BLaER1 (cell line): ENCODE results near the gene FAM53A.
"Not testable (repeated sequence)": the region's sequence is repeated elsewhere in the genome, so short reads cannot be mapped to it uniquely, and the experiment has no call there.

Experiments
- H3K27ac ChIP-seq: shearing (Covaris generic); formaldehyde crosslinking; 2 replicates; pipeline ENCODE4 v1.8.1; 2022
- H3K27me3 ChIP-seq: shearing (Covaris generic); formaldehyde crosslinking; 2 replicates; pipeline ENCODE4 v1.8.1; 2022
- H3K36me3 ChIP-seq: shearing (Covaris generic); formaldehyde crosslinking; 2 replicates; pipeline ENCODE4 v1.8.1; 2022
- H3K4me1 ChIP-seq: shearing (Covaris generic); formaldehyde crosslinking; 2 replicates; pipeline ENCODE4 v1.8.1; 2022
- H3K4me2 ChIP-seq: shearing (Covaris generic); formaldehyde crosslinking; 2 replicates; pipeline ENCODE4 v1.8.1; 2022
- H3K4me3 ChIP-seq: shearing (Covaris generic); formaldehyde crosslinking; 2 replicates; pipeline ENCODE4 v1.8.1; 2022
- H3K9ac ChIP-seq: shearing (Covaris generic); formaldehyde crosslinking; 2 replicates; pipeline ENCODE4 v1.8.1; 2022
- H3K9me3 ChIP-seq: shearing (Covaris generic); formaldehyde crosslinking; 2 replicates; pipeline ENCODE4 v1.8.1; 2022
- H4K20me1 ChIP-seq: shearing (Covaris generic); formaldehyde crosslinking; 2 replicates; pipeline ENCODE4 v1.8.1; 2022
- Cebpa-rat ChIP-seq: shearing (Covaris generic); IDR thresholded peaks from 2 replicates; pipeline ENCODE4 v1.8.1; 2022

FAM53A gene

DNA sequence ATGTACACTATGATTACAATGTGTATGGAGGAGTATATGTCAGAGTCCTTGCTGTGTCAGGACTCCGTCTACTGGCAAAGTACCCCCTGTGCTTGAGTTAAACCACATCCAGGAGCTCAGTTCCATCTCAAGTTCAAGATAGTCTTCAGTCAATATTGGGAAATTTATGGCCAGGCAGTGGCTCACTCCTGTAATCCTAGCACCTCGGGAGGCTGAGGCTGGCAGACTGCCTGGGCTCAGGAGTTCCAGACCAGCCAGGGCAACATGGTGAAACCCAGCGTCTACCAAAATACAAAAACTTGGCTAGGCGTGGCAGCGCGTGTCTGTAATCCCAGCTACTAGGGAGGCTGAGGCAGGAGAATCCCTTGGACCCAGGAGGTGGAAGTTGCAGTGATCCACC lies 22.2 kb upstream of the FAM53A start:
- Histone ChIP-seq H3K9ac (no peak overlapping the region), H3K36me3 (peaks cover 86% of the 10 kb centered on the region), H3K4me1 (peaks cover 43% of the 10 kb centered on the region), H3K4me2 (no peak overlapping the region), H4K20me1 (peaks cover 99% of the 10 kb centered on the region), H3K9me3 (no peaks in the 10 kb centered on the region), H3K4me3 (no peak overlapping the region), H3K27me3 (no peaks in the 10 kb centered on the region), H3K27ac (no peak overlapping the region)
- no peak for TF ChIP-seq Cebpa-rat

DNA sequence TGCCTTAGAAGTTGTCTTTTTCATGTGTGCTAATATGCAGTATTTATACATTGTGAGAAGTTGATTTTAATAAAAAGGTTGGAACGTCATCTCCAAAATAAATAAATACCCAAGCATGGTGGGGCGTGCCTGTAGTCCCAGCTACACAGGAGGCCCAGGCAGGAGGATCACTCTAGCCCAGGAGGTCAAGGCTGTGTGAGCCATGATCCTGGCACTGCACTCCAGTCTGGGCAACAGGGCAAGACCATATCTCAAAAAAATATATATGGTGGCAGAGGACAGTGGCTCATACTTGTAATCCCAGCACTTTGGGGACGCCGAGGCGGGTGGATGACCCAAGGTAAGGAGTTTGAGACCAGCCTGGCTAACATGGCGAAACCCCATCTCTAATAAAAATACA lies 21.6 kb upstream of the FAM53A start:
- H3K4me1 ChIP-seq: peaks cover 39% of the 10 kb centered on the region
- H4K20me1 ChIP-seq: peaks cover 99% of the 10 kb centered on the region
- H3K36me3 ChIP-seq: peaks cover 93% of the 10 kb centered on the region
- no peak overlapping the region for H3K27ac ChIP-seq
- no peak for TF ChIP-seq Cebpa-rat
- no peak overlapping the region for H3K9ac ChIP-seq
- H3K27me3 ChIP-seq: no peaks in the 10 kb centered on the region
- H3K4me2 ChIP-seq: no peak overlapping the region
- H3K9me3 ChIP-seq: no peaks in the 10 kb centered on the region
- H3K4me3 ChIP-seq: no peak overlapping the region

GRCh38 chr4:1703867-1704266 lies 19.8 kb upstream of the FAM53A start:
- Histone ChIP-seq H3K4me1 (peaks cover 21% of the 10 kb centered on the region), H3K9me3 (no peaks in the 10 kb centered on the region), H3K27ac (no peak overlapping the region), H3K36me3 (peaks cover 93% of the 10 kb centered on the region), H3K4me3 (no peak overlapping the region), H4K20me1 (peaks cover 98% of the 10 kb centered on the region), H3K9ac (no peak overlapping the region), H3K4me2 (no peak overlapping the region), H3K27me3 (no peaks in the 10 kb centered on the region)
- TF ChIP-seq Cebpa-rat: no peak

DNA sequence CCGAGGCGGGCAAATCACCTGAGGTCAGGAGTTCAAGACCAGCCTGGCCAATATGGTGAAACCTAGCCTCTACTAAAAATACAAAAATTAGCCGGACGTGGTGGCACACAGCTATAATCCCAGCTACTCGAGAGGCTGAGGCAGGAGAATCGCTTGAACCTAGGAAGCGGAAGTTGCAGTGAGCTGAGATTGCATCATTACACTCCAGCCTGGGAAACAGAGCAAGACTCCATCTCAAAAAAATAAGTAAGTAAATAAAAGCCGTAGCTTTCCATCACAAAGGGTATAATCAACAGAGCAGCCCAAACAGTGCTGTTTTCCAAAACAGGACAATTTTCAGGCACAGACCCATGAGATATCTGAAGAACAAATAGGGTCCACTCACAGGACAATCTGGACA lies 17.6 kb upstream of the FAM53A start:
- not testable (repeated sequence) for H3K27me3 ChIP-seq, H3K9me3 ChIP-seq, H3K9ac ChIP-seq, H3K27ac ChIP-seq, H3K4me3 ChIP-seq, H3K4me2 ChIP-seq
- Histone ChIP-seq H3K4me1 (peaks cover 15% of the 10 kb centered on the region; the same call in 1 of the 2 replicates), H3K36me3 (peaks cover 100% of the 10 kb centered on the region), H4K20me1 (peaks cover 96% of the 10 kb centered on the region)

- Histone ChIP-seq H3K9ac (no peak overlapping the region), H3K27me3 (no peaks in the 10 kb centered on the region), H3K4me3 (no peak overlapping the region), H3K36me3 (peaks cover 100% of the 10 kb centered on the region), H3K27ac (no peak overlapping the region), H3K9me3 (no peaks in the 10 kb centered on the region), H3K4me2 (peak overlapping the region; percentile 2; the same call in 1 of the 2 replicates), H3K4me1 (peaks cover 5% of the 10 kb centered on the region; the same call in 1 of the 2 replicates), H4K20me1 (peaks cover 90% of the 10 kb centered on the region)
- TF ChIP-seq Cebpa-rat: no peak
Observed at GRCh38 chr4:1695913-1696312, 11.8 kb upstream of the FAM53A start.

DNA sequence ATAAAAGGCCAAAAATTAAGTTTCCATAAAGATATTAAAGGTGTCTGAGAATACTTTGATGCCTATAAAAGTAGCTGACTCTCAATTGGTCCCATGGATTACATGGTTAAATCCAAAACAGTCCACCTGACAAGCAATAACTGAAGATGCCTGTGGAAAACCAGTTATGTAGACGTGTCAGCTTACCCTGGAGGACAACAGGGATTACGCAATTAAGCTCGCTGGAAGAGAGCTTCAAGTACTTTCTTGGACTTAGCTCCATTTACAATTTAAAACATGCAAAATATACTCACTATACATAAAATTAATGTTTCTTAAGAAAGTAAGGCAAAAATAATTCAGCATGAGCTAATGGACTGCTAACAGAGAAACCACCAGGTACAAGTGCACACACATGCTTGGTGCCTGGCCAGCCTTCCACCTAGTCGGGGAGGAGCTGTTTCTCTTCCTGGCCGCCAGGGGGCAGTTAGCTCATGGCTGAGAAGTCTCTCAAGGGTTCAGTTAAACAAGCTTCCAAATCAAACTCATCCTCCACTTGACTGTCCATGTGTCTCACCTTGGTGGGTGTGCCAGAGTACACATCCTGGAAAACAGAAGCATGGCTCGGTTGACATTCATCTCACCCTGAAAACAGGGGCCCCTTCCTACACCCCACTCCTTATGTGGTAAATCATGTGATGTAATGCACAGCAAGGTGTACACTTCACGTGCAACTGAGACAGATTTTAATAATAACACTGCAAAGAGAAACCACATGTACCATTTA lies 9.2 kb upstream of the FAM53A start:
- H3K27ac ChIP-seq: no peak overlapping the region
- peaks cover 88% of the 10 kb centered on the region for H3K36me3 ChIP-seq
- H3K4me2 ChIP-seq: no peak overlapping the region
- TF ChIP-seq Cebpa-rat: peak; percentile 90
- no peaks in the 10 kb centered on the region for H3K9me3 ChIP-seq
- peaks cover 5% of the 10 kb centered on the region; the same call in 1 of the 2 replicates for H3K4me1 ChIP-seq
- no peaks in the 10 kb centered on the region for H3K27me3 ChIP-seq
- H3K9ac ChIP-seq: no peak overlapping the region
- no peak overlapping the region for H3K4me3 ChIP-seq
- peaks cover 71% of the 10 kb centered on the region for H4K20me1 ChIP-seq

DNA sequence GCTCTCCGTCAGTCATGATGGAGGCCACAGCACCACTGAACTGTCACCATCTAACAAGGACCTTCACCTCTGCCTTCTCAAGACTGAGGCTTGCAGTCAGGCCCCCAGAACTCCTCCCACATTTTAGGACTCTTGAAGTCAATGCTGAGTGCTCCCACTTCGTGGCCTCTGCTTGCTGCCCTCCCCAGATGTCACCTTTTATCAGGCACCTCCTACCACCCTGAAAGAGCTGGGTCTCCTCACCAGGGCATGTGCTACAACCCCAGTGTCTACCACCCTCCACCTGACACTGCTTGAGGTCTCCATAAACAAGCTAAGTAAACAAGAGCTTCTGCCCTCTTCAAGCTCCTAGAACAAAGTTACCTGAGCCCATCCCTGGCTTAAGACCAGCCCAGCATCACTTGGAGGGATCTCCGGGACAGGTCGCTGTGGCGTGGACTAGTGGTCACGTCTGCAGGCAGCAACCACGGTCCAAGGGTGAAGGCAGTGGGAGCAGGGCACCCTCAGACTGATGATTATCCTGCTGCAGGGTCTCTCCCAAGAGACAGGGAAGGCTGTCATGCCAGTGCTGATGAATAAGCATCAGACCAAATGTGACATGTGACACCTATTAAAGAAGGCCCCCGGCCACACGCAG lies 7.7 kb upstream of the FAM53A start:
- H3K4me3 ChIP-seq: no peak overlapping the region
- H3K36me3 ChIP-seq: peaks cover 74% of the 10 kb centered on the region
- no peaks in the 10 kb centered on the region for H3K9me3 ChIP-seq
- H3K27me3 ChIP-seq: no peaks in the 10 kb centered on the region
- no peak overlapping the region for H3K9ac ChIP-seq
- H4K20me1 ChIP-seq: peaks cover 58% of the 10 kb centered on the region
- peaks cover 5% of the 10 kb centered on the region; the same call in 1 of the 2 replicates for H3K4me1 ChIP-seq
- no peak for TF ChIP-seq Cebpa-rat
- H3K4me2 ChIP-seq: no peak overlapping the region
- no peak overlapping the region for H3K27ac ChIP-seq

GRCh38 chr4:1690698-1691097 lies 6.6 kb upstream of the FAM53A start:
- Histone ChIP-seq H3K9me3 (no peaks in the 10 kb centered on the region), H4K20me1 (peaks cover 46% of the 10 kb centered on the region), H3K27ac (no peak overlapping the region), H3K4me3 (no peak overlapping the region), H3K4me2 (no peak overlapping the region), H3K27me3 (no peaks in the 10 kb centered on the region), H3K36me3 (peaks cover 62% of the 10 kb centered on the region), H3K9ac (no peak overlapping the region), H3K4me1 (no peaks in the 10 kb centered on the region)
- TF ChIP-seq Cebpa-rat: no peak

DNA sequence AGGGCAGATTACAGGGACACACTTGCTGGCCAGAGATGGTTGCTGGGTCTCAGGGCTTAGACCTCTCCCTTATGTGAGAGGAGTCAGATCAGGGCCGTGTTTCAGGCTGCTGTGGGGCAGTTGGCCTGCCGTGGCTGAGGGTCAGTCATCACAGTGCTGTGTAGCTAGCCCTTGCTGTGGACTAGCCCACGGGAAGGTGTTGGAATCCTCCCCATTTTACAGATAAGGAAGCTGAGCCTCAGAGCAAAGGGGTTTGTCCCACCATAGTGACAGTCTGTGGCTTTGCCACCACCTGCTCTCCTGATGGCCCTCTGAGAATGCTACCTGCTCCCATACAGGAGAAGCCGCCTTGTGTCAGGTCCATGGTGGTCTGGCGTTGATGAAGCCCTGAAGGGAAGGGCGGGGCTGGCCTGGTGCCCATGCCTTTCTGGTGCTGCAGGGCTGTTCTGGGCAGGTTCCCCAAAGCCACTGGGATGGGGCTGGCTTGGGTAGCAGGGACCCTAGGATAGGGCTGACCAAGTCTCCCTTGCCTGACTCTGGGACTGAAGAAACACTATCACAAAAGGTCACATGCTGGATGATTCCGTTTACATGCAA lies 2.4 kb upstream of the FAM53A start:
- TF ChIP-seq Cebpa-rat: no peak
- Histone ChIP-seq H3K9me3 (no peaks in the 10 kb centered on the region), H3K4me3 (no peak overlapping the region), H3K9ac (no peak overlapping the region), H3K27me3 (peaks cover 17% of the 10 kb centered on the region), H3K4me2 (no peak overlapping the region), H3K4me1 (peaks cover 27% of the 10 kb centered on the region), H3K27ac (no peak overlapping the region), H4K20me1 (peaks cover 10% of the 10 kb centered on the region; the same call in 1 of the 2 replicates), H3K36me3 (peaks cover 21% of the 10 kb centered on the region)
